Panc1 (cell line): ENCODE measurements around the gene GBF1. TPM values are rescaled to one million over a fixed set of nuclear protein-coding genes. Genes with fewer than 3 reads are reported as not detected.
A peak's percentile ranks its signal among the peaks of the same experiment; 100 is the strongest.

Experiments
- ATAC-seq: fragments of 200-7000 bp; cut with Tn5 transposase; 2 replicates; pipeline ENCODE4 v1.9.1; 2020; ENCODE audit warnings: mild to moderate bottlenecking, moderate library complexity
- BruUV-seq: library from RNA; stranded (reverse); fragments of 400-500 nt; replicated peaks from 2 replicates; lab custom pipeline; 2021; lab: Mats Ljungman, UMichigan
- CTCF ChIA-PET: fragments of 300-600 bp; sonication (Branson Sonifier 250); formaldehyde crosslinking; loops from one replicate; lab custom pipeline; 2022; ENCODE audit warnings: antibody characterized with exemption; lab: Charles Lee
- POLR2A ChIA-PET: fragments of 300-600 bp; sonication (Branson Sonifier 250); formaldehyde crosslinking; loops from one replicate; lab custom pipeline; 2022; ENCODE audit warnings: antibody characterized with exemption; lab: Charles Lee
- DNase-seq: peaks from one replicate; pipeline ENCODE4 v3.0.0-alpha.2; 2010; ENCODE audit warnings: low read depth, low spot score
- H3K27ac ChIP-seq: 2 replicates; pipeline ENCODE4 v1.5.1; 2011; ENCODE audit warnings: mild to moderate bottlenecking, low read length, inconsistent platforms
- H3K27me3 ChIP-seq: fragments of 200-500 bp; sonication (Bioruptor generic); 2 replicates; pipeline ENCODE4 v1.6.0; 2014; ENCODE audit warnings: low read length, inconsistent platforms; ENCODE audit not compliant: control insufficient read depth, insufficient read depth
- H3K36me3 ChIP-seq: fragments of 200-500 bp; sonication (Bioruptor generic); 2 replicates; pipeline ENCODE4 v1.5.1; 2014; ENCODE audit warnings: inconsistent platforms, mild to moderate bottlenecking, low read length, moderate library complexity; ENCODE audit not compliant: control insufficient read depth, insufficient read depth
- H3K4me1 ChIP-seq: 2 replicates; pipeline ENCODE4 v1.5.1; 2011; ENCODE audit warnings: inconsistent platforms, mild to moderate bottlenecking, low read length, moderate library complexity; ENCODE audit not compliant: control insufficient read depth, insufficient read depth
- H3K4me3 ChIP-seq, 2 experiments: 2 replicates each; pipeline ENCODE4 v1.5.1; 2011 to 2012; ENCODE audit warnings: low read depth in 2 of 2, low read length in 2 of 2, mild to moderate bottlenecking in 2 of 2, inconsistent platforms in 1 of 2, moderate library complexity in 1 of 2
- H3K9me3 ChIP-seq: fragments of 200-500 bp; sonication (Bioruptor generic); 2 replicates; pipeline ENCODE4 v1.5.1; 2014; ENCODE audit warnings: low read depth, mild to moderate bottlenecking, inconsistent platforms, low read length, moderate library complexity; ENCODE audit not compliant: control insufficient read depth, insufficient read depth
- CTCF ChIP-seq: fragments of 450-650 bp; IDR thresholded peaks from 2 replicates; pipeline ENCODE4 v1.5.1; 2017; ENCODE audit warnings: mild to moderate bottlenecking
- POLR2AphosphoS5 ChIP-seq: IDR thresholded peaks from 2 replicates; pipeline ENCODE4 v1.6.1; 2012; ENCODE audit warnings: mild to moderate bottlenecking, low read depth, low read length, moderate library complexity
- REST ChIP-seq, 2 experiments: IDR thresholded peaks; 2 replicates each; pipeline ENCODE4 v1.6.1; 2011 to 2012; ENCODE audit warnings: low read depth in 2 of 2, control low read depth in 1 of 2, low read length in 1 of 2, mild to moderate bottlenecking in 1 of 2, moderate library complexity in 1 of 2; ENCODE audit not compliant: insufficient read depth in 1 of 2
- SIN3A ChIP-seq: IDR thresholded peaks from 2 replicates; pipeline ENCODE4 v1.6.1; 2012; ENCODE audit warnings: low read depth, mild to moderate bottlenecking, low read length, moderate library complexity, borderline replicate concordance; ENCODE audit not compliant: insufficient read depth
- TCF7L2 ChIP-seq: IDR thresholded peaks from 2 replicates; pipeline ENCODE4 v1.6.1; 2011; ENCODE audit warnings: mild to moderate bottlenecking, low read depth, low read length, inconsistent platforms
- in situ Hi-C: cut with HindIII; loops from 2 replicates; pipeline ENCODE4 v1.10.0; 2016; ENCODE audit warnings: low sequenced_read_pairs, low pct_unique_long_range_greater_than_20kb
- intact Hi-C: fragments of 100-400 bp; cut with micrococcal nuclease; formaldehyde crosslinking; loops from one replicate; pipeline ENCODE4 v1.10.0; 2022; ENCODE audit not compliant: unreplicated experiment
- total RNA-seq: library from RNA; stranded (reverse); gene quantifications from one replicate; pipeline ENCODE4 v1.2.1, GENCODE V29; 2021; ENCODE audit not compliant: unreplicated experiment

The GBF1 gene
- total RNA-seq, 1 experiment from 2014 or later, result 65.0 TPM

DNA sequence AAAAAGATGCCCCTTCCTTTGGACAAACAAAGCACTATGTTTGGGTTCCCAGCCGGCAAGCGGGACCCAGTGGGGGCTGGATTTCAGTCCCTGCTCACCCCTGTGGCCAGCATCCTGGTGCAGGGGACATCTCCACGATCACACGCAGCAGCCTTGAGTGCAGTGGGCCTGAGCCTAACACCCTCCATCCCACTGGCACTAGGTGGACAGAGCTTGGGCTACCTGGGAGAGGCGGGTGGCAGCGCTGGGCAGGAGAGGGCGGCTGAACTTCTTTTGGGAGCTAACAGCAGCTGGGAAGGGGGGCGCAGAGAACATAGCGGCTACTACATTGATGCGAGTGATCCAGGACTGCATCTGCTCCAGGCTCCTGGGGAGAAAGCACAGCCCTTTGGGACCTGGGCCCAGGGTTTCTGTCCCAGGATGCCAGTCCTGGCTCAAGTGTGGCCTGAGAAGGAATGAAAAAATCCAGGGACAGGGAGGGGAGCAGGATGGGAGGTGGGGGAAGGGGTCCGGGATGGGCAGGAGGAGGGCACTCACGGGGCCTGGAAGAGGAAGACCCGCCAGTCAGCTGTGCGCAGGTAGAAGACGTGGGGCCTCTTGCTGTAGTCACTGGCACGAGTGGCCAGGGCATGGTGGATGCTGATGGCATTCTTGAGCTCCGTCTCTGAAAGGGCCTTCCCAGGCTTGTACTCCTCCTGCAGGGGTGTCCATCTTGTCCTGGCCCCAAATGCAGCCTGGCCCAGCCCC, 159.2 kb downstream of the GBF1 start:
- BruUV-seq, result no TSS peak
- DNase-seq (no peak), ATAC-seq (no peak)
- H3K4me1 ChIP-seq, result peaks cover 27% of the 10 kb centered on the region
- no peaks in the 10 kb centered on the region for H3K27me3 ChIP-seq
- H3K9me3 ChIP-seq, result no peaks in the 10 kb centered on the region
- H3K4me3 ChIP-seq, result no peak overlapping the region
- in situ Hi-C loops, result no loop called here
- TF ChIP-seq POLR2AphosphoS5 (peak; percentile 31; the same call in 1 of the 2 replicates), REST (IDR thresholded peaks at IDR 0.05; ENCODE audit: insufficient read depth in 1 of 2, low read depth in 2 of 2, low read length in 1 of 2) (no peak)
- POLR2A ChIA-PET, result no interaction called here
- H3K36me3 ChIP-seq, result peaks cover 2% of the 10 kb centered on the region; the same call in 1 of the 2 replicates
- CTCF ChIA-PET, result interaction anchor here (0.7 to 1.4 kb wide), 6 partner anchors 8 to 21 kb away, joined by 4 to 14 read pairs (median 6); partner anchors contain the start of gene FBXL15
- no peak overlapping the region for H3K27ac ChIP-seq
- intact Hi-C loops, result loop anchor here (5.0 kb wide), 1 partner anchor 177 kb away; the partner anchor contains the start of gene ELOVL3

- 0 out of 2 replicates have a peak, but pooled peaks cover 2% of the 10 kb centered on the region for H3K27me3 ChIP-seq
- H3K4me3 ChIP-seq, result no peak overlapping the region
- no TSS peak for BruUV-seq
- DNase-seq, result no peak
- no peak for TF ChIP-seq TCF7L2
- peak; percentile 49 for TF ChIP-seq POLR2AphosphoS5
- CTCF ChIA-PET, result interaction anchor here (0.9 to 1.0 kb wide), 2 partner anchors 8 to 21 kb away, joined by 4 to 10 read pairs; no protein-coding TSS in a partner anchor
- no peak for ATAC-seq
- H3K36me3 ChIP-seq, result peaks cover 2% of the 10 kb centered on the region; the same call in 1 of the 2 replicates
- no peak overlapping the region for H3K27ac ChIP-seq
- in situ Hi-C loops (no loop called here), intact Hi-C loops (no loop called here)
- POLR2A ChIA-PET, result no interaction called here
- H3K9me3 ChIP-seq, result no peaks in the 10 kb centered on the region
- H3K4me1 ChIP-seq, result peaks cover 23% of the 10 kb centered on the region
Measured at GRCh38 chr10:102405108-102405571, 159.8 kb downstream of the GBF1 start.

DNA sequence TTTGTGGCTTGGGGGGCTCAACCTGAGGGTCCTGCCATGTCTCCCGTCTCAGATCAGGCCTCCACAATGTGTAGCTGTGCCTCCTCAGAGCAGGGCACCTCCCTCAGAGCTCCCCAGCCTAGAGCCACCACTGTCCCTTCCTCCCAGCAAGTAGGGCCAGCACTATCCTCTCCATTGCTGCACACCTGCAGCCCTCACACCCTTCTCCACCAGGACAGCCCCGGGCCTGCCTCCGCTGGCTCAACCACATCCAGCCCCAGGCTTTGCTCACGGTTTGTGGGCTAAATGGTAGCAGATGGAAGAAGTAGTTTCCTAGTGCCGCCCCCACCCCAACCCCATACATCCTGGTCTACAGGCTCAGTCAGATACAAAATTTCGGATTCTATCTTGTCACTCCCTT, 160.3 kb downstream of the GBF1 start:
- POLR2A ChIA-PET, result interaction anchor here (0.7 kb wide), 1 partner anchor 174 kb away, joined by 3 read pairs; no protein-coding TSS in a partner anchor
- no peak for DNase-seq
- ATAC-seq, result no peak
- H3K36me3 ChIP-seq, result peaks cover 2% of the 10 kb centered on the region; the same call in 1 of the 2 replicates
- 0 out of 2 replicates have a peak, but pooled peaks cover 2% of the 10 kb centered on the region for H3K27me3 ChIP-seq
- CTCF ChIA-PET, result interaction anchor here (1.0 kb wide), 1 partner anchor 20 kb away, joined by 10 read pairs; no protein-coding TSS in a partner anchor
- intact Hi-C loops (no loop called here), in situ Hi-C loops (no loop called here)
- H3K9me3 ChIP-seq, result no peaks in the 10 kb centered on the region
- H3K4me1 ChIP-seq, result peaks cover 25% of the 10 kb centered on the region
- TF ChIP-seq TCF7L2 (no peak), POLR2AphosphoS5 (no peak; the same call in 1 of the 2 replicates), CTCF (no peak), SIN3A (no peak), REST (IDR thresholded peaks at IDR 0.05; ENCODE audit: insufficient read depth in 1 of 2, low read depth in 2 of 2, low read length in 1 of 2) (no peak)
- H3K27ac ChIP-seq, result no peak overlapping the region
- no peak overlapping the region for H3K4me3 ChIP-seq
- BruUV-seq, result no TSS peak
